DOHH2 (cell line): ENCODE results near the gene CCDC85C.

Experiments used
- EZH2phosphoT487 ChIP-seq: fragments of 200-600 bp; sonication (generic); IDR thresholded peaks from 2 replicates; pipeline ENCODE4 v1.6.1; 2017; ENCODE audit warnings: borderline replicate concordance, mild to moderate bottlenecking, antibody characterized with exemption, low read length, moderate library complexity, mixed read lengths
- TF ChIP-seq, protein P1 (sequence below): fragments of 200-600 bp; sonication (generic); IDR thresholded peaks from one replicate; pipeline ENCODE4 v1.5.1; 2014; ENCODE audit warnings: antibody characterized with exemption, mild to moderate bottlenecking, low read depth, low read length; ENCODE audit not compliant: poor library complexity, severe bottlenecking

DNA sequence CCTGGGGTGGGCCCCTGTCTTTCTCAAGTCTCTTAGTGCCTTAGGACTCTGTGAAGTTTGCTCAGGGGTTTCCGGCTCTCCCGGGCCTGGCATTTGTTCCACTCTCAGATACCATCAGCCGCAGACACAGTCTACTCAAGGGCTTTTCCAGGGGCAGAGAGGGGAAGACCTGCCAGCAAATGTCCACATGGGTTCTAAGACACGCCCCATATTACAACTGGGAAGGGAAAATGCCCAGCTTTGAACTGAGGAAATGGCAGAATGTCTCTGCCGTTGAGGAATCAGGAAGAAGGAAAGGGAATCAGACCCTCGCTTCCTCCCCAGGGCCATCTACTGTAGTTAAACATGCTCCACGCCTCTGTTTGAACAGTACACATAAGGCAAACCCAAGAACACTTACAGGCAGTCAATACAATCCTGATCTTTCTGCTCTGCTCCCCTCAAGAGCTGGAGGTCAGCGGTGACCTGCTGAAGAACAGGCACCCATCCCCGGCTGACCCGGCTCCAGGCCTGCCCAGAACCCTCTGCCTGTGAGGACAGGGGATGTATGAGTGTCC is 7.9 kb downstream of the CCDC85C start:
- TF ChIP-seq, protein P1, sequence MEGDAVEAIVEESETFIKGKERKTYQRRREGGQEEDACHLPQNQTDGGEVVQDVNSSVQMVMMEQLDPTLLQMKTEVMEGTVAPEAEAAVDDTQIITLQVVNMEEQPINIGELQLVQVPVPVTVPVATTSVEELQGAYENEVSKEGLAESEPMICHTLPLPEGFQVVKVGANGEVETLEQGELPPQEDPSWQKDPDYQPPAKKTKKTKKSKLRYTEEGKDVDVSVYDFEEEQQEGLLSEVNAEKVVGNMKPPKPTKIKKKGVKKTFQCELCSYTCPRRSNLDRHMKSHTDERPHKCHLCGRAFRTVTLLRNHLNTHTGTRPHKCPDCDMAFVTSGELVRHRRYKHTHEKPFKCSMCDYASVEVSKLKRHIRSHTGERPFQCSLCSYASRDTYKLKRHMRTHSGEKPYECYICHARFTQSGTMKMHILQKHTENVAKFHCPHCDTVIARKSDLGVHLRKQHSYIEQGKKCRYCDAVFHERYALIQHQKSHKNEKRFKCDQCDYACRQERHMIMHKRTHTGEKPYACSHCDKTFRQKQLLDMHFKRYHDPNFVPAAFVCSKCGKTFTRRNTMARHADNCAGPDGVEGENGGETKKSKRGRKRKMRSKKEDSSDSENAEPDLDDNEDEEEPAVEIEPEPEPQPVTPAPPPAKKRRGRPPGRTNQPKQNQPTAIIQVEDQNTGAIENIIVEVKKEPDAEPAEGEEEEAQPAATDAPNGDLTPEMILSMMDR = no peak
- no peak for TF ChIP-seq EZH2phosphoT487
